Liver (tissue), 3 donors: Measurements from ENCODE around the gene IL10.

ENCODE experiments used
- CTCF ChIP-seq: fragments of 150-350 bp; IDR thresholded peaks from 2 replicates; pipeline ENCODE4 v1.5.1; 2017; ENCODE audit warnings: improper control_type of control experiment, low read depth, low read length; ENCODE audit not compliant: missing input control
- EGR1 ChIP-seq, 2 donors: IDR thresholded peaks; 2 replicates each; pipeline ENCODE4 v1.6.1; 2016 to 2018; ENCODE audit warnings: antibody characterized with exemption in 2 of 2, low read depth in 2 of 2
- FOXA1 ChIP-seq: IDR thresholded peaks from 2 replicates; pipeline ENCODE4 v1.6.1; 2016; ENCODE audit warnings: antibody characterized with exemption
- JUND ChIP-seq, 2 donors: IDR thresholded peaks; 2 replicates each; pipeline ENCODE4 v1.6.1; 2016; ENCODE audit warnings: antibody characterized with exemption in 2 of 2
- RAD21 ChIP-seq, 2 donors: IDR thresholded peaks; 2 replicates each; pipeline ENCODE4 v1.6.1; 2016; ENCODE audit warnings: antibody characterized with exemption in 2 of 2, mild to moderate bottlenecking in 2 of 2
- REST ChIP-seq: IDR thresholded peaks from 2 replicates; pipeline ENCODE4 v1.6.1; 2016; ENCODE audit warnings: antibody characterized with exemption, mild to moderate bottlenecking
- TAF1 ChIP-seq: conservative IDR thresholded peaks from 2 replicates; pipeline ENCODE4 v1.6.1; 2016; ENCODE audit warnings: antibody characterized with exemption, mild to moderate bottlenecking
- YY1 ChIP-seq: IDR thresholded peaks from 2 replicates; pipeline ENCODE4 v1.6.1; 2016; ENCODE audit warnings: antibody characterized with exemption, mild to moderate bottlenecking
- ZBTB33 ChIP-seq: IDR thresholded peaks from 2 replicates; pipeline ENCODE4 v1.6.1; 2016; ENCODE audit warnings: antibody characterized with exemption
- donor health status: healthy.
- donor health status: healthy.

DNA sequence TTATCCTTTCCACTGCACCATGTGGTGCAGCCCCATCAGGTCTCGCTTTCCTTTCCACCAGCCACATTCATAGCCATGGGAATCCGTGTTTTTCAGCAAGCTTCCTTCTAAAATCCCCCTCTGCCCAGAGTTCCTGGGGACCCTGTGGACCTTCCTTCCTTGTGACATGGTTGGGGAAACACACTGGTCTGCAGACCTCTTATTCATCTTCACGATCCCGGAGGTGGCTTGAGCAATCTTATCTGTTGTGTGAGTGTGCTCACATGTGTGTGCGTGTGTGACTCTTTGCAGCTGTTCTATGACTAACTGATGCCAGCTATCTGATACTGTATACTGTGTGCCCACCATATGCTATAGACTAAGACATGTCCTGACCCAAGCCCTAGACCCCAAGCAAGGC is 15.6 kb upstream of the IL10 start:
- no peak for TF ChIP-seq RAD21 (IDR thresholded peaks at IDR 0.05)
- no peak for TF ChIP-seq REST
- no peak for TF ChIP-seq CTCF
- TF ChIP-seq TAF1 = no peak
- no peak for TF ChIP-seq JUND (IDR thresholded peaks at IDR 0.05)
- TF ChIP-seq ZBTB33 = no peak
- no peak for TF ChIP-seq EGR1 (IDR thresholded peaks at IDR 0.05; ENCODE audit: low read depth in 2 of 2)
- no peak for TF ChIP-seq FOXA1
- no peak for TF ChIP-seq YY1
